HepG2 (cell line): ENCODE data around the gene NEU1. TPM values are rescaled to one million over a fixed set of nuclear protein-coding genes. Genes with fewer than 3 reads are reported as not detected.

ENCODE experiments used
- CBX1 ChIP-seq: IDR thresholded peaks from one replicate; pipeline ENCODE4 v1.6.1; 2016; ENCODE audit warnings: antibody characterized with exemption, low read depth
- CENPT ChIP-seq: sonication (generic); formaldehyde crosslinking; IDR thresholded peaks from 2 replicates; pipeline ENCODE4 v1.8.0; 2022; ENCODE audit warnings: low read depth, mild to moderate bottlenecking, moderate library complexity, missing genetic modification reagents
- FOXJ3 ChIP-seq: sonication (generic); formaldehyde crosslinking; IDR thresholded peaks from 2 replicates; pipeline ENCODE4 v1.4.0; 2020; ENCODE audit warnings: missing genetic modification reagents, mild to moderate bottlenecking, borderline replicate concordance
- GATA4 ChIP-seq: sonication (generic); IDR thresholded peaks from 2 replicates; pipeline ENCODE4 v1.6.1; 2016; ENCODE audit warnings: antibody characterized with exemption, low read depth, borderline replicate concordance
- GMEB1 ChIP-seq: sonication (generic); formaldehyde crosslinking; IDR thresholded peaks from 2 replicates; pipeline ENCODE4 v1.5.1; 2020; ENCODE audit warnings: missing genetic modification reagents, mild to moderate bottlenecking, borderline replicate concordance
- KDM6A ChIP-seq: IDR thresholded peaks from 2 replicates; pipeline ENCODE4 v1.6.1; 2016; ENCODE audit warnings: low read depth
- MAX ChIP-seq: IDR thresholded peaks from 2 replicates; pipeline ENCODE4 v1.6.1; 2012; ENCODE audit warnings: inconsistent platforms
- MIXL1 ChIP-seq: IDR thresholded peaks from 2 replicates; pipeline ENCODE4 v1.6.1; 2016
- NR0B2 ChIP-seq: sonication (generic); formaldehyde crosslinking; IDR thresholded peaks from 2 replicates; pipeline ENCODE4 v1.4.0; 2020; ENCODE audit warnings: mild to moderate bottlenecking, missing genetic modification reagents
- PHB2 ChIP-seq: fragments of 450-650 bp; IDR thresholded peaks from 2 replicates; pipeline ENCODE4 v1.6.1; 2018; ENCODE audit not compliant: partially characterized antibody
- PLRG1 ChIP-seq: fragments of 450-650 bp; conservative IDR thresholded peaks from 2 replicates; pipeline ENCODE4 v1.6.1; 2016
- SIX1 ChIP-seq: sonication (generic); formaldehyde crosslinking; IDR thresholded peaks from 2 replicates; pipeline ENCODE4 v1.4.0; 2020; ENCODE audit warnings: missing genetic modification reagents, borderline replicate concordance
- SMAD9 ChIP-seq: sonication (generic); formaldehyde crosslinking; IDR thresholded peaks from 2 replicates; pipeline ENCODE4 v1.5.1; 2020; ENCODE audit warnings: mild to moderate bottlenecking, missing genetic modification reagents
- U2AF1 ChIP-seq: fragments of 200-400 bp; formaldehyde crosslinking; optimal IDR thresholded peaks from 2 replicates; pipeline ENCODE3; 2017; ENCODE audit warnings: mild to moderate bottlenecking, low read depth, low read length
- ZBTB14 ChIP-seq: sonication (generic); formaldehyde crosslinking; IDR thresholded peaks from 2 replicates; pipeline ENCODE4 v1.4.0; 2020; ENCODE audit warnings: missing genetic modification reagents
- ZBTB42 ChIP-seq: sonication (generic); formaldehyde crosslinking; IDR thresholded peaks from 2 replicates; pipeline ENCODE4 v1.5.0; 2020; ENCODE audit warnings: mild to moderate bottlenecking, missing genetic modification reagents
- ZFP36L1 ChIP-seq: sonication (generic); formaldehyde crosslinking; IDR thresholded peaks from 2 replicates; pipeline ENCODE4 v1.8.0; 2022; ENCODE audit warnings: mild to moderate bottlenecking, missing genetic modification reagents, moderate library complexity
- ZFP41 ChIP-seq: sonication (generic); formaldehyde crosslinking; IDR thresholded peaks from 2 replicates; pipeline ENCODE4 v1.4.0; 2020; ENCODE audit warnings: mild to moderate bottlenecking, missing genetic modification reagents, borderline replicate concordance
- ZKSCAN5 ChIP-seq: sonication (generic); formaldehyde crosslinking; IDR thresholded peaks from 2 replicates; pipeline ENCODE4 v1.5.1; 2020; ENCODE audit warnings: mild to moderate bottlenecking, missing genetic modification reagents
- ZNF253 ChIP-seq: sonication (generic); formaldehyde crosslinking; IDR thresholded peaks from 2 replicates; pipeline ENCODE4 v1.8.0; 2022; ENCODE audit warnings: mild to moderate bottlenecking, missing genetic modification reagents, borderline replicate concordance
- ZNF326 ChIP-seq: sonication (generic); formaldehyde crosslinking; IDR thresholded peaks from 2 replicates; pipeline ENCODE4 v1.4.0; 2020; ENCODE audit warnings: missing genetic modification reagents, borderline replicate concordance
- ZNF44 ChIP-seq: sonication (generic); formaldehyde crosslinking; IDR thresholded peaks from 2 replicates; pipeline ENCODE4 v1.5.1; 2020; ENCODE audit warnings: mild to moderate bottlenecking, missing genetic modification reagents
- ZNF460 ChIP-seq: sonication (generic); formaldehyde crosslinking; IDR thresholded peaks from 2 replicates; pipeline ENCODE4 v1.5.1; 2020; ENCODE audit warnings: missing genetic modification reagents, mild to moderate bottlenecking, borderline replicate concordance
- ZNF550 ChIP-seq: sonication (generic); formaldehyde crosslinking; IDR thresholded peaks from 2 replicates; pipeline ENCODE4 v1.4.0; 2020; ENCODE audit warnings: mild to moderate bottlenecking, missing genetic modification reagents, borderline replicate concordance
- ZNF558 ChIP-seq: sonication (generic); formaldehyde crosslinking; IDR thresholded peaks from 2 replicates; pipeline ENCODE4 v1.9.0; 2022; ENCODE audit warnings: mild to moderate bottlenecking, missing genetic modification reagents, borderline replicate concordance
- ZNF607 ChIP-seq: sonication (generic); formaldehyde crosslinking; IDR thresholded peaks from 2 replicates; pipeline ENCODE4 v1.5.1; 2020; ENCODE audit warnings: missing genetic modification reagents, mild to moderate bottlenecking, borderline replicate concordance
- ZNF777 ChIP-seq: sonication (generic); formaldehyde crosslinking; IDR thresholded peaks from 2 replicates; pipeline ENCODE4 v1.4.0; 2020; ENCODE audit warnings: missing genetic modification reagents
- polyA plus RNA-seq, 8 experiments: library from polyadenylated mRNA; depleted of rRNA in 3 of 8; stranded (reverse) in 7 of 8; unstranded in 1 of 8; fragments of >200 nt; fragmentation: Illumina TruSeq in 4 of 8; extraction: Trizol in 4 of 8; gene quantifications; 2 replicates each; pipeline versions ENCODE4 v1.2.1 to v1.2.3, GENCODE V29; 2011 to 2016; ENCODE audit warnings: low read depth in 4 of 8, missing spikeins in 1 of 8, mixed read lengths in 1 of 8; ENCODE audit not compliant: insufficient read depth in 1 of 8
- total RNA-seq, 5 experiments: library from RNA; depleted of rRNA; stranded (reverse); fragments of >200 nt; fragmentation: Illumina TruSeq; extraction: Trizol; gene quantifications; 2 replicates each; pipeline ENCODE4 v1.2.3, GENCODE V29; 2016; ENCODE audit warnings: low read depth in 1 of 5

The NEU1 gene
- total and polyA plus RNA-seq, 2 of the 13 experiments (the other 11 are each of a cell fraction or from before 2014, with no cell fraction given) = 215 to 297 TPM

GRCh38 chr6:31862344-31863235, at the start of gene NEU1 (continued):
- TF ChIP-seq CENPT (CRISPR knock-in tag) (no peak), PHB2 (no peak), ZFP41 (peak; percentile 78; the same call in 1 of the 2 replicates), NR0B2 (CRISPR knock-in tag) (no peak; the same call in 1 of the 2 replicates), U2AF1 (peak; percentile 90), ZBTB42 (CRISPR knock-in tag) (0 out of 2 replicates have a peak, but pooled peaks have one; percentile 40), ZNF777 (CRISPR knock-in tag) (no peak; the same call in 1 of the 2 replicates), MIXL1 (CRISPR knock-in tag) (peak; percentile 88), MAX (peak; percentile 84; the same call in 1 of the 2 replicates), KDM6A (CRISPR knock-in tag) (no peak), ZKSCAN5 (CRISPR knock-in tag) (no peak), ZNF253 (CRISPR knock-in tag) (peak; percentile 78; the same call in 1 of the 2 replicates), SMAD9 (CRISPR knock-in tag) (no peak), ZBTB14 (CRISPR knock-in tag) (no peak; the same call in 1 of the 2 replicates), ZNF558 (peak; percentile 73; the same call in 1 of the 2 replicates), GMEB1 (peak; percentile 86), GATA4 (peak; percentile 96), ZNF460 (CRISPR knock-in tag) (no peak), ZNF607 (CRISPR knock-in tag) (peak; percentile 98), ZNF326 (CRISPR knock-in tag) (no peak), ZNF550 (CRISPR knock-in tag) (no peak; the same call in 1 of the 2 replicates), FOXJ3 (peak; percentile 41; the same call in 1 of the 2 replicates), CBX1 (peak; percentile 98), PLRG1 (no peak), SIX1 (CRISPR knock-in tag) (peak; percentile 61; the same call in 1 of the 2 replicates), ZNF44 (CRISPR knock-in tag) (no peak), ZFP36L1 (CRISPR knock-in tag) (peak; percentile 86; the same call in 1 of the 2 replicates)
